Tibial artery (tissue), 4 donors: ENCODE results near the gene DNAJB1.

Source experiments
- DNase-seq, 2 donors: peaks; one replicate each; pipeline ENCODE4 v3.0.0-alpha.2; 2019
- H3K27ac ChIP-seq, 2 donors: fragments of 200-600 bp; sonication (generic) in 1 of 2; 1 replicate in 1 of 2; 2 replicates in 1 of 2; pipeline ENCODE4 v1.5.1; 2018 to 2019; ENCODE audit warnings: mild to moderate bottlenecking in 1 of 2
- H3K27me3 ChIP-seq, 2 donors: fragments of 200-600 bp; sonication (generic) in 1 of 2; one replicate each; pipeline versions ENCODE4 v1.5.1 to v1.6.0; 2016 to 2019
- H3K36me3 ChIP-seq, 3 donors: fragments of 200-600 bp; sonication (generic) in 2 of 3; one replicate each; pipeline ENCODE4 v1.5.1; 2016 to 2019; ENCODE audit warnings: mild to moderate bottlenecking in 2 of 3
- H3K4me1 ChIP-seq, 4 donors: fragments of 200-600 bp; sonication (generic) in 2 of 4; 1 replicate in 3 of 4; 2 replicates in 1 of 4; pipeline ENCODE4 v1.5.1; 2016 to 2019
- H3K4me3 ChIP-seq, 2 donors: fragments of 200-600 bp; sonication (generic) in 1 of 2; 1 replicate in 1 of 2; 2 replicates in 1 of 2; pipeline ENCODE4 v1.5.1; 2018 to 2019; ENCODE audit warnings: mild to moderate bottlenecking in 2 of 2
- H3K9me3 ChIP-seq, 3 donors: fragments of 200-600 bp; sonication (generic) in 1 of 3; one replicate each; pipeline ENCODE4 v1.5.1; 2016 to 2019
- intact Hi-C: fragments of 100-400 bp; cut with DNase I; formaldehyde crosslinking; loops from one replicate; pipeline ENCODE4 v1.15.0; 2023; ENCODE audit warnings: low total_unique reads
- TF ChIP-seq, protein P1 (sequence below), 2 experiments: fragments of 200-600 bp in 1 of 2; fragments of 450-650 bp in 1 of 2; IDR thresholded peaks; one replicate each; pipeline ENCODE4 v1.5.1; 2017 to 2019; ENCODE audit warnings: antibody characterized with exemption in 2 of 2, mild to moderate bottlenecking in 1 of 2, moderate library complexity in 1 of 2

DNAJB1 gene

DNA sequence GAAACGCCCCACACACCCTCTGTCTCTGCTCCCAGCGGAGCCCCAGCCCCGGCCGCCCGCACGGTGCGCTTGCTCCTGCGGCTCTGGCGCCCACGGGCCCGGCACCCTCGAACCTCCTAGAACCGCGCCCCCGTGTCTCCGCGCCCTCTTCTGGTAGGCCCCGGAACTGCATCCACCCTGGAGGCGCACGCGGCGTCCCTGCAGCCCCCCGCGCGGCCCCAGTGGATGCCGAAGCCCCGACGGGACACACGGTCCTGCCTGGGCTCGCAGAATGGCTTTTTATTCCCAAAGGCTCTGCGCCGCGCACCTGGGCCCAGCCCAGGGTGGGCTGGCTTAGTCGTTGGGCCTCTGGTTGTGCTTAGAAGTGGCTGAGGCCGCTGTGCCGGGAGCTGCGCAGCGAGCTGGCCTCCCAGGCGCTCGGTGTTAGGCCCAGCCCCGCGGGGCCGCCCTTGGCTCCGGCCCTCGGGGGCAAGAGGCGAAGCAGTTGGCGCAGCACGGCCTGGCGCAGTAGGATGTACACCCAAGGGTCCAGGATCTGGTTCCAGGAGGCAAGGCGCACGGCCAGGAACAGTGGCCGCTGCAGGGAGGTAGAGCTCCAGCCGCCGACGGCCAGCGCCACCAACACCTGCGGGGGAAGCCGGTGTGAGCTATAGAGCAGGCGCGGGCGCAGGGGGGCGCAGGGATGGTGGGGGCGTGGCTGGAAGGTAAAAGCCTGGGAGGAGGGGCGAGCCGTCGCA, 45.8 kb downstream of the DNAJB1 start:
- peak overlapping the region in 1 of 2 donors; percentile 3 for H3K4me3 ChIP-seq
- peaks cover 15 to 50% (median 34%) of the 10 kb centered on the region in 4 donors for H3K4me1 ChIP-seq
- DNase-seq, result peak; percentile 65 to 79
- no peak overlapping the region for H3K27ac ChIP-seq
- peaks cover 18 to 41% (median 41%) of the 10 kb centered on the region in 3 donors for H3K36me3 ChIP-seq
- intact Hi-C loops, result loop anchor here (5.0 to 10.0 kb wide), 4 partner anchors 35 to 328 kb away; partner anchors contain the start of gene DDX39A
- no peaks in the 10 kb centered on the region for H3K9me3 ChIP-seq
- TF ChIP-seq, protein P1, sequence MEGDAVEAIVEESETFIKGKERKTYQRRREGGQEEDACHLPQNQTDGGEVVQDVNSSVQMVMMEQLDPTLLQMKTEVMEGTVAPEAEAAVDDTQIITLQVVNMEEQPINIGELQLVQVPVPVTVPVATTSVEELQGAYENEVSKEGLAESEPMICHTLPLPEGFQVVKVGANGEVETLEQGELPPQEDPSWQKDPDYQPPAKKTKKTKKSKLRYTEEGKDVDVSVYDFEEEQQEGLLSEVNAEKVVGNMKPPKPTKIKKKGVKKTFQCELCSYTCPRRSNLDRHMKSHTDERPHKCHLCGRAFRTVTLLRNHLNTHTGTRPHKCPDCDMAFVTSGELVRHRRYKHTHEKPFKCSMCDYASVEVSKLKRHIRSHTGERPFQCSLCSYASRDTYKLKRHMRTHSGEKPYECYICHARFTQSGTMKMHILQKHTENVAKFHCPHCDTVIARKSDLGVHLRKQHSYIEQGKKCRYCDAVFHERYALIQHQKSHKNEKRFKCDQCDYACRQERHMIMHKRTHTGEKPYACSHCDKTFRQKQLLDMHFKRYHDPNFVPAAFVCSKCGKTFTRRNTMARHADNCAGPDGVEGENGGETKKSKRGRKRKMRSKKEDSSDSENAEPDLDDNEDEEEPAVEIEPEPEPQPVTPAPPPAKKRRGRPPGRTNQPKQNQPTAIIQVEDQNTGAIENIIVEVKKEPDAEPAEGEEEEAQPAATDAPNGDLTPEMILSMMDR (IDR thresholded peaks at IDR 0.05), result peak; percentile 93 to 99
- peaks cover 0 to 36% of the 10 kb centered on the region in 2 donors for H3K27me3 ChIP-seq

DNA sequence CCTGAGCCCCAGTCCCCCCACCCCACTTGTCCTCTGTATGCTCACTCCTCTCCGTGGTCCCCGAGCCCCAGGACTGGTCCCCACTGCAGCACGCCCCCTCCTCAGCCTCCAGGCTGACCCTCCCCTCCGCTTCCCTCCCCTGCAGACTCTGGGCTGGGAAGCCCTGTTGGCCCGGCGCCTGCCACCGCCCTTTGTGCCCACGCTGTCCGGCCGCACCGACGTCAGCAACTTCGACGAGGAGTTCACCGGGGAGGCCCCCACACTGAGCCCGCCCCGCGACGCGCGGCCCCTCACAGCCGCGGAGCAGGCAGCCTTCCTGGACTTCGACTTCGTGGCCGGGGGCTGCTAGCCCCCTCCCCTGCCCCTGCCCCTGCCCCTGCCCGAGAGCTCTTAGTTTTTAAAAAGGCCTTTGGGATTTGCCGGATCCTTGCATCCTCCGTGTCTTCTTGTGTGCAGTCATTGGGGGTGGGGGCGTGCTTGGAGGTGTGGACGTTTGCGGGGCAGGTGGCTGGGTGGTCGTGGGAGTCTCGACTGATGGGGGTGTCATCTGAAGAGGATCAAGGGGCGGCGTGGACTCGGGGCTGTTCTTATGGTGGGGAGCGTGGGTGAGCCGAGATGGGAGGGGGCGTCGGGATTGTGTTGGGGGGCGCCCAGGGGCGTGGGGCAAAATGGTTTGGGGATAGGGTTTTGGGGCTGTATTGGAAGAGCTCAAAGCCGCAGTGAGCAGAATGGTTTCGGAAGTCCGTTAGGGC, 46.6 kb downstream of the DNAJB1 start:
- H3K27me3 ChIP-seq, result peaks cover 0 to 36% of the 10 kb centered on the region in 2 donors
- peaks cover 15 to 43% (median 32%) of the 10 kb centered on the region in 4 donors for H3K4me1 ChIP-seq
- no peaks in the 10 kb centered on the region for H3K9me3 ChIP-seq
- peaks cover 23 to 48% (median 47%) of the 10 kb centered on the region in 3 donors for H3K36me3 ChIP-seq
- H3K27ac ChIP-seq, result no peak overlapping the region
- intact Hi-C loops, result loop anchor here (5.0 to 10.0 kb wide), 4 partner anchors 34 to 327 kb away; partner anchors contain the start of gene DDX39A
- H3K4me3 ChIP-seq, result no peak overlapping the region
- TF ChIP-seq, protein P1 (IDR thresholded peaks at IDR 0.05), result no peak
- DNase-seq, result no peak

DNA sequence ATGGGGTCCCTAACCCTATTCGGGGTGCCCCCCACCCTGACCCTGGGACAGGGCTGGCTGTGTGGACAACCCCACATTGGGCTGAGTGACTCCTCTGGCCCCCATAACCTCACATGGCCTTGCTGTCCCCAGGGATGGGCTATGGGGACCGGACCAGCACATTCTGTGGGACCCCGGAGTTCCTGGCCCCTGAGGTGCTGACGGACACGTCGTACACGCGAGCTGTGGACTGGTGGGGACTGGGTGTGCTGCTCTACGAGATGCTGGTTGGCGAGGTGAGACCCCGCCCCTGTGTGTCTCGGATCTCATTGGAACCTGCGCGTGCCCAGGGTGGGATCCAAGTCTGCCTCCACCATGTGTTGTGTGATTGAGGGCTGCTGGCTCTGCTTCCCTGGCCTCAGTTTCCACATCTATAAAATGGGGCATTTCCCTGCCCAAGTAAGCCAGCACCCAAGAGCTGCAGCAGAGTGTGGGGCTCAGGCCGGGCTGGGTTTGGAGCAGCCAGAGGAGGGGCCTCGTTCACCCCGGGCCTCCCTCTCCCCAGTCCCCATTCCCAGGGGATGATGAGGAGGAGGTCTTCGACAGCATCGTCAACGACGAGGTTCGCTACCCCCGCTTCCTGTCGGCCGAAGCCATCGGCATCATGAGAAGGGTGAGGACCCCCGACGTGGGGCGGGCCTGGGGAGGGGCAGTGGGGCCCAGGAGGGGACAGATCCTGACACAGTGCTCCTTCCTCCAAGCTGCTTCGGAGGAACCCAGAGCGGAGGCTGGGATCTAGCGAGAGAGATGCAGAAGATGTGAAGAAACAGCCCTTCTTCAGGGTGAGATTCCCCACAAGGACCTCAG, 47.9 kb downstream of the DNAJB1 start:
- intact Hi-C loops, result loop anchor here (5.0 to 10.0 kb wide), 4 partner anchors 33 to 325 kb away; partner anchors contain the start of gene DDX39A
- H3K9me3 ChIP-seq, result no peaks in the 10 kb centered on the region

DNA sequence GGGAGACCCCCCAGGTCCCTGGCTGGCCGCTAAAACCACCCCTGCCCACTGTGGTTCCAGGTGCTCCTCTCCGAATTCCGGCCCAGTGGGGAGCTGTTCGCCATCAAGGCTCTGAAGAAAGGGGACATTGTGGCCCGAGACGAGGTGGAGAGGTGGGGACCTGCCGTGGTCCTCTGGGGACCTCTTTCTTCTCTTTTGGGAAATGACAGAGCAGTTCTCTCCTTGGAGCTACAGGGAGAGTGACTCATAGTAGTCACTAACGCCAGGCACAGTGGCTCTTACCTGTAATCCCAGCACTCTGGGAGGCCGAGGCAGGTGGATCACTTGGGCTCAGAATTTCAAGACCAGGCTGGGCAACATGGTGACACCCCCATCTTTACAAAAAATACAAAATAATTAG, 50.4 kb downstream of the DNAJB1 start:
- H3K9me3 ChIP-seq, result no peaks in the 10 kb centered on the region
- TF ChIP-seq, protein P1 (IDR thresholded peaks at IDR 0.05), result no peak
- peaks cover 0 to 6% of the 10 kb centered on the region in 2 donors for H3K27me3 ChIP-seq
- no peak overlapping the region for H3K27ac ChIP-seq
- H3K36me3 ChIP-seq, result peaks cover 47 to 86% (median 84%) of the 10 kb centered on the region in 3 donors
- DNase-seq, result no peak
- intact Hi-C loops, result no loop called here
- no peak overlapping the region for H3K4me3 ChIP-seq
- H3K4me1 ChIP-seq, result peaks cover 8 to 12% (median 11%) of the 10 kb centered on the region in 4 donors

More for the DNA sequence above, 47.9 kb downstream of the DNAJB1 start:
- DNase-seq, result no peak
- H3K36me3 ChIP-seq, result peaks cover 28 to 62% (median 60%) of the 10 kb centered on the region in 3 donors
- H3K4me1 ChIP-seq, result peaks cover 9 to 37% (median 26%) of the 10 kb centered on the region in 4 donors
- H3K27me3 ChIP-seq, result peaks cover 0 to 28% of the 10 kb centered on the region in 2 donors
- H3K27ac ChIP-seq, result no peak overlapping the region
- TF ChIP-seq, protein P1 (IDR thresholded peaks at IDR 0.05), result no peak
- no peak overlapping the region for H3K4me3 ChIP-seq

DNA sequence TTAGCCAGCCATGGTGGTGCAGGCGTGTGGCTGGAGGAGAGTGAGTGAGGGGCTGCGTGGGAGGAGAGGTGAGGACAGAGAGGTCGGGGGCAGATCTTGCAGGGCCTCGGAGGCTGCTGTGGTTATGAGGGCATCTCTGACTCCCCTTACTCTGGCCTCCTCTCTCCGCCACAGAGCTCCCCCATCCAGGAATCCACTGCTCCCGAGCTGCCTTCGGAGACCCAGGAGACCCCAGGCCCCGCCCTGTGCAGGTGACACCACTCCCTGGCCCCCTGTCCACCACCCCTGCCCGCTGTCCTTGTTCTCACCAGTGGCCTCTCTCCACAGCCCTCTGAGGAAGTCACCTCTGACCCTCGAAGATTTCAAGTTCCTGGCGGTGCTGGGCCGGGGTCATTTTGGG, 50.8 kb downstream of the DNAJB1 start:
- intact Hi-C loops, result no loop called here
- Histone ChIP-seq H3K4me3 (no peak overlapping the region), H3K4me1 (peaks cover 6 to 8% (median 7%) of the 10 kb centered on the region in 4 donors), H3K36me3 (peaks cover 51 to 90% (median 89%) of the 10 kb centered on the region in 3 donors), H3K27ac (no peak overlapping the region), H3K9me3 (no peaks in the 10 kb centered on the region), H3K27me3 (peaks cover 0 to 1% of the 10 kb centered on the region in 2 donors)
- TF ChIP-seq, protein P1 (IDR thresholded peaks at IDR 0.05), result no peak
- no peak for DNase-seq
